Mesendoderm (in vitro differentiated cells): ENCODE results near the gene NOVA1.

Source experiments
- DNase-seq: peaks from one replicate; pipeline ENCODE4 v3.0.0; 2013
- H2AK5ac ChIP-seq: 2 replicates; pipeline ENCODE4 v1.6.1; 2013; ENCODE audit warnings: low read length, inconsistent platforms
- H2BK120ac ChIP-seq: 2 replicates; pipeline ENCODE4 v1.6.1; 2013; ENCODE audit warnings: low read depth, mild to moderate bottlenecking, low read length, moderate library complexity, mixed read lengths
- H2BK15ac ChIP-seq: replicated peaks from 2 replicates; pipeline ENCODE4 v1.6.1; 2013; ENCODE audit warnings: low read depth, mild to moderate bottlenecking, moderate library complexity
- H2BK5ac ChIP-seq: 2 replicates; pipeline ENCODE4 v1.6.1; 2013; ENCODE audit warnings: low read length, inconsistent platforms
- H3K18ac ChIP-seq: 2 replicates; pipeline ENCODE4 v1.6.1; 2013; ENCODE audit warnings: mild to moderate bottlenecking, low read length, mixed read lengths
- H3K23ac ChIP-seq: one replicate; pipeline ENCODE4 v1.6.1; 2013; ENCODE audit warnings: low read length
- H3K27ac ChIP-seq: 2 replicates; pipeline ENCODE4 v1.5.1; 2013; ENCODE audit warnings: low read depth, mild to moderate bottlenecking, inconsistent platforms, low read length, moderate library complexity
- H3K27me3 ChIP-seq: 2 replicates; pipeline ENCODE4 v1.6.1; 2013; ENCODE audit warnings: low read length, control low read depth, mild to moderate bottlenecking, inconsistent platforms; ENCODE audit not compliant: insufficient read depth, poor library complexity
- H3K36me3 ChIP-seq: 2 replicates; pipeline ENCODE4 v1.6.1; 2013; ENCODE audit warnings: low read length, inconsistent platforms; ENCODE audit not compliant: control insufficient read depth, insufficient read depth
- H3K4ac ChIP-seq: one replicate; pipeline ENCODE4 v1.6.1; 2013; ENCODE audit warnings: low read depth, mild to moderate bottlenecking, low read length, moderate library complexity
- H3K4me1 ChIP-seq: 2 replicates; pipeline ENCODE4 v1.6.1; 2013; ENCODE audit warnings: low read depth, low read length, inconsistent platforms; ENCODE audit not compliant: control insufficient read depth
- H3K4me2 ChIP-seq: 2 replicates; pipeline ENCODE4 v1.6.1; 2013; ENCODE audit warnings: low read length
- H3K4me3 ChIP-seq: 2 replicates; pipeline ENCODE4 v1.5.1; 2013; ENCODE audit warnings: mild to moderate bottlenecking, low read length
- H3K56ac ChIP-seq: one replicate; pipeline ENCODE4 v1.6.1; 2013; ENCODE audit warnings: low read length
- H3K79me1 ChIP-seq: 2 replicates; pipeline ENCODE4 v1.6.1; 2013; ENCODE audit warnings: low read length, inconsistent platforms
- H3K79me2 ChIP-seq: 2 replicates; pipeline ENCODE4 v1.6.1; 2013; ENCODE audit warnings: mild to moderate bottlenecking, low read length; ENCODE audit not compliant: control insufficient read depth, insufficient read depth
- H3K9ac ChIP-seq: 2 replicates; pipeline ENCODE4 v1.6.1; 2013; ENCODE audit warnings: low read length, inconsistent platforms
- H4K5ac ChIP-seq: one replicate; pipeline ENCODE4 v1.6.1; 2013; ENCODE audit warnings: low read length
- H4K8ac ChIP-seq: one replicate; pipeline ENCODE4 v1.6.1; 2013; ENCODE audit warnings: low read depth, mild to moderate bottlenecking, control low read depth, low read length, moderate library complexity
- WGBS: extraction: QIAGEN DNeasy Blood & Tissue Kit; methylation state at CpG from one replicate; pipeline ENCODE4 v1.1.7; 2013; ENCODE audit warnings: low lambda C conversion rate, missing lambda C conversion rate; ENCODE audit not compliant: insufficient coverage; ENCODE audit errors: extremely low coverage; 5-methylcytosine and 5-hydroxymethylcytosine counted together

NOVA1 gene

GRCh38 chr14:26589925-26590324 lies 7.9 kb downstream of the NOVA1 start:
- Histone ChIP-seq H3K27ac (no peak overlapping the region), H3K79me1 (no peaks in the 10 kb centered on the region), H2BK120ac (no peak overlapping the region), H2BK5ac (no peak overlapping the region), H3K4me1 (no peaks in the 10 kb centered on the region), H4K8ac (no peak overlapping the region), H4K5ac (no peak overlapping the region), H2AK5ac (no peak overlapping the region), H3K79me2 (no peaks in the 10 kb centered on the region), H3K18ac (no peak overlapping the region), H3K9ac (no peak overlapping the region), H3K4ac (no peak overlapping the region), H3K36me3 (no peaks in the 10 kb centered on the region), H3K23ac (no peak overlapping the region), H2BK15ac (no peak overlapping the region), H3K4me3 (no peak overlapping the region), H3K56ac (no peak overlapping the region), H3K4me2 (no peak overlapping the region), H3K27me3 (no peaks in the 10 kb centered on the region)
- no peak for DNase-seq
- WGBS, result no CpG with 5 or more reads among the region's 1 CpG

DNA sequence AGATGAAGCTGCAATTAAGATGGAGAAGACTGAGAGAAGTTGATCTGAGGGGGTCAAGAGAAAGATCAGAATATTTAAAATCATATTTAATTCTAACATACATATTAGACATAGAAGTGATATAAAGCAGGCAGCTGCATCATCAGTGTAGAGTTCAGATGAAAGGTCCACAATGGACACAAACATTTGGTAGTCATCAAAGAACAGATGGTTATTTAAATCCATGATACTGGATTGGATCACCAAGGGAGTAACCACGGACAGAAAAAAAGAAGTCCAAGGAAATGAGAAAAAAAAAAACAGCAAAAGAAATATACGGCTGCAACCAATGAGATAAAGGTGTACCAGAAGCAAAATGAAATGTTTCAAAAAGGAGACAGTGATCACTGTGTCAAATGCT lies 20.1 kb downstream of the NOVA1 start:
- Histone ChIP-seq H3K4me1 (no peaks in the 10 kb centered on the region), H3K56ac (no peak overlapping the region), H3K4me2 (no peak overlapping the region), H4K5ac (no peak overlapping the region), H4K8ac (no peak overlapping the region), H3K18ac (no peak overlapping the region), H2BK15ac (no peak overlapping the region), H2BK5ac (no peak overlapping the region), H3K9ac (no peak overlapping the region), H2AK5ac (no peak overlapping the region), H3K79me2 (no peaks in the 10 kb centered on the region), H3K27ac (no peak overlapping the region), H3K27me3 (no peaks in the 10 kb centered on the region), H3K79me1 (no peaks in the 10 kb centered on the region), H2BK120ac (no peak overlapping the region), H3K4me3 (no peak overlapping the region), H3K36me3 (no peaks in the 10 kb centered on the region), H3K4ac (no peak overlapping the region), H3K23ac (no peak overlapping the region)
- no peak for DNase-seq
- no CpG with 5 or more reads among the region's 2 CpGs for WGBS

DNA sequence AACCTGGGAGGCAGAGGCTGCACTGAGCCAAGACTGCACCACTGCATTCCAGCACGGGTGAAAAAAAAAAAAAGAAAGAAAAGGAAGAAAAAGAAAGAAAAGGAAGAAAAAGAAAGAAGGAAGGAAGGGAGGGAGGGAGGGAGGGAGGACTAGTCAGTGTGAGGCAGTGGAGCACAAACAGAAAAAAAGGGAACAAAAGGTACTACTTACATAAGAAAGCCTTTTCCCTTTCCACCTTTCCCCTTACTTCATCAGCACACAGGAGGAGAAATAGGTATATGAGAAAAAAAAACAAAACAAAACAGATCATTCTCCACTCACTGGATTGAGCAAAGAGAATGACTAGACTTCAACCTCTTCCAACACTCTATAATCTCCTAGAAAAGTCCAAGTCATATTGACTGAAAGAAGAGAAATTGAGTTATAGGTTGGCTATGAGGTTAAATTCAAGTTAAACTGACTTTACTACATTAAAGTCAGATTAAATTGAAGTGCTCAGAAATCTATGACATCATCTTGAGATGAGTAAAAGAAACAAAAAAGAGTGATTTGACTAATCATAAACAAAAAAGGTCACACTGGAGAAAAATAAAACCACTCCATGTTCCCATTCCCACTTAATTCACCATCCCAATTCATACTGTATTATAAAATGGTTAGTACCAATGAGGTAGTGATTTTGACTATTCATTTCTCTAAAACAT lies 43.6 kb downstream of the NOVA1 start:
- Histone ChIP-seq H3K4me1 (no peaks in the 10 kb centered on the region), H3K56ac (no peak overlapping the region), H4K5ac (no peak overlapping the region), H4K8ac (no peak overlapping the region), H3K23ac (no peak overlapping the region), H3K79me2 (no peaks in the 10 kb centered on the region), H3K4me3 (no peak overlapping the region), H2BK5ac (no peak overlapping the region), H3K79me1 (no peaks in the 10 kb centered on the region), H3K27me3 (no peaks in the 10 kb centered on the region), H3K4ac (no peak overlapping the region), H2BK15ac (no peak overlapping the region), H2BK120ac (no peak overlapping the region), H3K4me2 (no peak overlapping the region), H3K36me3 (no peaks in the 10 kb centered on the region), H3K18ac (no peak overlapping the region), H3K27ac (no peak overlapping the region), H2AK5ac (no peak overlapping the region), H3K9ac (no peak overlapping the region)
- DNase-seq, result no peak
- WGBS, result no CpG with 5 or more reads among the region's 1 CpG

- H3K4ac ChIP-seq, result no peak overlapping the region
- no peak overlapping the region for H2BK120ac ChIP-seq
- H3K18ac ChIP-seq, result no peak overlapping the region
- H3K79me1 ChIP-seq, result no peaks in the 10 kb centered on the region
- no peaks in the 10 kb centered on the region for H3K36me3 ChIP-seq
- H3K79me2 ChIP-seq, result no peaks in the 10 kb centered on the region
- no peak overlapping the region for H3K56ac ChIP-seq
- H3K4me3 ChIP-seq, result no peak overlapping the region
- H3K9ac ChIP-seq, result no peak overlapping the region
- no peak overlapping the region for H3K23ac ChIP-seq
- no peak for DNase-seq
- H3K27ac ChIP-seq, result no peak overlapping the region
- no peak overlapping the region for H2AK5ac ChIP-seq
- no peak overlapping the region for H2BK15ac ChIP-seq
- no peak overlapping the region for H2BK5ac ChIP-seq
- H3K4me2 ChIP-seq, result no peak overlapping the region
- no peaks in the 10 kb centered on the region for H3K27me3 ChIP-seq
- H4K5ac ChIP-seq, result no peak overlapping the region
- no peaks in the 10 kb centered on the region for H3K4me1 ChIP-seq
- WGBS, result no CpG with 5 or more reads among the region's 3 CpGs
- no peak overlapping the region for H4K8ac ChIP-seq
Measured at GRCh38 chr14:26549571-26549970, 48.3 kb downstream of the NOVA1 start.

GRCh38 chr14:26548406-26548805 lies 49.4 kb downstream of the NOVA1 start:
- Histone ChIP-seq H2AK5ac (no peak overlapping the region), H4K8ac (no peak overlapping the region), H3K9ac (no peak overlapping the region), H3K79me1 (no peaks in the 10 kb centered on the region), H3K27ac (no peak overlapping the region), H3K79me2 (no peaks in the 10 kb centered on the region), H3K23ac (no peak overlapping the region), H3K18ac (no peak overlapping the region), H3K56ac (no peak overlapping the region), H4K5ac (no peak overlapping the region), H3K4me1 (no peaks in the 10 kb centered on the region), H3K36me3 (no peaks in the 10 kb centered on the region), H3K4me3 (no peak overlapping the region), H3K27me3 (no peaks in the 10 kb centered on the region), H2BK5ac (no peak overlapping the region), H2BK120ac (no peak overlapping the region), H2BK15ac (no peak overlapping the region), H3K4me2 (no peak overlapping the region), H3K4ac (no peak overlapping the region)
- no peak for DNase-seq

GRCh38 chr14:26538176-26538575 lies 59.7 kb downstream of the NOVA1 start:
- Histone ChIP-seq H3K9ac (no peak overlapping the region), H3K4me2 (no peak overlapping the region), H3K36me3 (no peaks in the 10 kb centered on the region), H3K79me1 (no peaks in the 10 kb centered on the region), H3K18ac (no peak overlapping the region), H3K4me1 (no peaks in the 10 kb centered on the region), H3K56ac (no peak overlapping the region), H3K27ac (no peak overlapping the region), H3K23ac (no peak overlapping the region), H2AK5ac (no peak overlapping the region), H2BK15ac (no peak overlapping the region), H3K79me2 (no peaks in the 10 kb centered on the region), H4K8ac (no peak overlapping the region), H2BK5ac (no peak overlapping the region), H3K27me3 (no peaks in the 10 kb centered on the region), H3K4ac (no peak overlapping the region), H4K5ac (no peak overlapping the region), H2BK120ac (no peak overlapping the region), H3K4me3 (no peak overlapping the region)
- WGBS, result no CpG with 5 or more reads among the region's 1 CpG
- DNase-seq, result no peak
